ENCODE data around the gene NINJ1.

The NINJ1 gene, protein sequence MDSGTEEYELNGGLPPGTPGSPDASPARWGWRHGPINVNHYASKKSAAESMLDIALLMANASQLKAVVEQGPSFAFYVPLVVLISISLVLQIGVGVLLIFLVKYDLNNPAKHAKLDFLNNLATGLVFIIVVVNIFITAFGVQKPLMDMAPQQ

DNA sequence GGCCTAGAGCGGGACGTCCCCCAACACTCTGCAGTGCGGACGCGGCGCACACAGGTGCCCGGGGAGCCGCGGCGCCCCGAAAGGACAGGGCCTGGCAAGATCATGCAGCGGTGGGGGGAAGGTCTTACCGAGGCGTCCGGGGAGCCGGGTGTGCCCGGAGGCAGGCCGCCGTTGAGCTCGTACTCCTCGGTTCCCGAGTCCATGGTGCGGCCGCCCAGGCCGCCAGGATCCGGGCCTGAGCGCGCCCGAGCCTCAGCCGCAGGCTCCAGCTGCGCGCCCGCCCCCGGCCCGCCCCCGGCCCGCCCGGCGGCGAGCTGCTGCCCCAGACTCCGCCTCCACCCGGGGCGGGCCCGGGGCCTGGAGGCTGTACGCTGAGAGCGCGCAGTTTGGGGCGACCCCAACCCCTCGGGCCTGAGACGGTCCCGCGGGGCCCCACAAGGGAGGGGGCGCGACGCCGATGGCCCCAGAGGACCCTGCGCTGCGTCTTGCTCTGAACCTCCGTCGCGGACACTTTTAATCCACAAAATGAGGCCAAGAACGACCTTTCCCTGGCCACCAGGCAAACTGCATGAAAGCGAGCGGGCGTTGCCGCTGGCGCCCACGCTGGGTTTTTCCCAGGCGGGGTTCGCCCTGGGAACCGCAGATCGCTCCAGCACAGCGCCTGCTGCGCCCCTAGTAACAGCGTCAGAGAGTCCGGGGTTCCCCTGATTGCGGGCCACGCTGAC, at the start of gene NINJ1:
NINJ1 (minus strand) TSS at position 237 of the 725 bp plus-strand sequence; CDS start at position 203, 34 bp downstream.
- peak within 1 kb of the TSS; percentile 87 for H3K9ac ChIP-seq (ENCODE audit: low read length)
- H3K4me1 ChIP-seq (ENCODE audit: control insufficient read depth, insufficient read depth, low read length): peaks cover 37% of the 10 kb centered on the region
- no peaks in the 10 kb centered on the region for H3K36me3 ChIP-seq (ENCODE audit: control insufficient read depth, insufficient read depth, low read length)
- peak within 1 kb of the TSS; percentile 36 for H3K4me3 ChIP-seq (ENCODE audit: low read length)
- H3K9me3 ChIP-seq (ENCODE audit: control insufficient read depth, low read length): no peaks in the 10 kb centered on the region
- peaks cover 5% of the 10 kb centered on the region for H3K27me3 ChIP-seq (ENCODE audit: control insufficient read depth, insufficient read depth, low read length)

DNA sequence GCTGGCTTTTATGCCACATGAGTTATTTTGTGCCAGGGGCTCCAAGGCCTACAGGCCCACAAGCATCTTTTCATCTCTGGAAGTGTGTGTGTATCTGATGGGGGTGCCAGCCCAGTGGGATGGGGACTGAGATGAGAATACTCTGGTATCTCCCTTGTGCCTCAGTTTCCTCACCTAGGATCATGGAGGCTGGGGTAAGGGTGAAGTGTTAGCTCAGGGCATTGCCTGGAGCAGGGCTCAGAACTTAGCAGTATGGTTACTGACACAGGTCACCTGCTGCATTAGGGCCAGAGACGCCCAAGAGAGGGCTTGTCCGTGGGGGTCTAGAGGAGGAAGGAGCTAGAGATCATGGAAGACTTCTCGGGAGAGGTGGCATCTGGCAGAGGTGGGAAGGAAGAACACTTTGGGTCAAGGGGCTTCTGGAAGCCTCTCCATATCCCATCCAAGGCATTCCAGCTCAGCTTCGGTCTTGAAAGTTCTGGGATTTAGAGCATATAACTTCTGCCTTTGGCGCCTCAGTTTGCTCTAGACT, 49.1 kb upstream of the NINJ1 start:
- Histone ChIP-seq H3K4me1 (ENCODE audit: control insufficient read depth, insufficient read depth, low read length) (peaks cover 39% of the 10 kb centered on the region), H3K27me3 (ENCODE audit: control insufficient read depth, insufficient read depth, low read length) (peaks cover 60% of the 10 kb centered on the region), H3K9me3 (ENCODE audit: control insufficient read depth, low read length) (no peaks in the 10 kb centered on the region), H3K9ac (ENCODE audit: low read length) (no peak overlapping the region), H3K4me3 (ENCODE audit: low read length) (no peak overlapping the region), H3K36me3 (ENCODE audit: control insufficient read depth, insufficient read depth, low read length) (no peaks in the 10 kb centered on the region)

- Histone ChIP-seq H3K36me3 (ENCODE audit: control insufficient read depth, insufficient read depth, low read length) (no peaks in the 10 kb centered on the region), H3K9ac (ENCODE audit: low read length) (no peak overlapping the region), H3K27me3 (ENCODE audit: control insufficient read depth, insufficient read depth, low read length) (peaks cover 59% of the 10 kb centered on the region), H3K4me1 (ENCODE audit: control insufficient read depth, insufficient read depth, low read length) (peaks cover 33% of the 10 kb centered on the region), H3K9me3 (ENCODE audit: control insufficient read depth, low read length) (no peaks in the 10 kb centered on the region), H3K4me3 (ENCODE audit: low read length) (no peak overlapping the region)
These were observed 48.5 kb upstream of the NINJ1 start for GRCh38 chr9:93182572-93182971.

GRCh38 chr9:93181672-93182435, 47.8 kb upstream of the NINJ1 start:
- peaks cover 26% of the 10 kb centered on the region for H3K4me1 ChIP-seq (ENCODE audit: control insufficient read depth, insufficient read depth, low read length)
- peaks cover 53% of the 10 kb centered on the region for H3K27me3 ChIP-seq (ENCODE audit: control insufficient read depth, insufficient read depth, low read length)
- H3K36me3 ChIP-seq (ENCODE audit: control insufficient read depth, insufficient read depth, low read length): no peaks in the 10 kb centered on the region
- no peaks in the 10 kb centered on the region for H3K9me3 ChIP-seq (ENCODE audit: control insufficient read depth, low read length)
- H3K9ac ChIP-seq (ENCODE audit: low read length): no peak overlapping the region
- no peak overlapping the region for H3K4me3 ChIP-seq (ENCODE audit: low read length)

GRCh38 chr9:93180938-93181337, 46.9 kb upstream of the NINJ1 start:
- H3K27me3 ChIP-seq (ENCODE audit: control insufficient read depth, insufficient read depth, low read length): peaks cover 44% of the 10 kb centered on the region
- no peak overlapping the region for H3K4me3 ChIP-seq (ENCODE audit: low read length)
- H3K9me3 ChIP-seq (ENCODE audit: control insufficient read depth, low read length): no peaks in the 10 kb centered on the region
- H3K4me1 ChIP-seq (ENCODE audit: control insufficient read depth, insufficient read depth, low read length): peaks cover 20% of the 10 kb centered on the region
- H3K9ac ChIP-seq (ENCODE audit: low read length): no peak overlapping the region
- no peaks in the 10 kb centered on the region for H3K36me3 ChIP-seq (ENCODE audit: control insufficient read depth, insufficient read depth, low read length)

DNA sequence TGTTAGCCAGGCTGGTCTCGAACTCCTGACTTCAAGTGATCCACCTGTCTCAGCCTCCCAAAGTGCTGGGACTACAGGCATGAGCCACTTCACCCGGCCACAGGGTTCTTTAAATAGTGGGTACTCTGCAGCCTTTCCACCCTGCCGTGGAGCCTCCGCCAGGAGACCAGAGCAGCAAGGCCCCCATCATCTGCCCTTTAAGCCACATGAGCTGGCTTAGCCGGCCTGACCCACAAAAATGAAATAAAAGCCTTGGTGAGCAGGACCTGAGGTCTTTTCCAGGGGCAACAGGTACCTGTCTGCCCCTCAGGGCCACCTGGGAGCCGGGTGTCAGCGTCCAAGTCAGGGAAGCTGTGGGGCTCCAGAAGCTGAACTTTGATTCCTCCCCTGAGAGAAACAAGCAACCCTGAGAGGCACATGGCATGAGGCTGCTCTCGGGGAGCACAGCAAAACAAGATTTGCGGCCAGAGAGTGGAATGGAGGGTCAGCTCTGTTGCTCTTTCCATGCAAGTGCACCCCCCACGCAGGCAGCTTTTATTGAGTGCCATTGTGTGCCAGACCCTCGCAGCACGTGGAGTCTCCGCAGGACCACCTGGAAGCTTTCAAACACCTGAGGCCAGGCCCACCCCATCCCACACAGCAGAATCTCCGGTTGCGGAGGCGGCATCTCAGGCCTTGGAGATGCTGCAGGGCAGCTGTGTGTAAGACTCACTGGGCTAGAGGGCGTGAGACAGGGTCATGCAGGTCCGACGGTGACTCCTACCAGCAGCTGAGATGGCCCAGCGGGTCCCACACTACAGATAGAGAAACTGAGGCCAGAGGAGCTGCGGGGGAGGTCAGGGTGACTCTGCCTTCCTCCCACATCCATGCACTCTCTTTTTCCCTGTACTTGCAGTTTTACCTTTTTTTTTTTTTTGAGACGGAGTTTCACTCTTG, 45.1 kb upstream of the NINJ1 start:
- Histone ChIP-seq H3K9ac (ENCODE audit: low read length) (no peak overlapping the region), H3K27me3 (ENCODE audit: control insufficient read depth, insufficient read depth, low read length) (peaks cover 32% of the 10 kb centered on the region), H3K9me3 (ENCODE audit: control insufficient read depth, low read length) (no peaks in the 10 kb centered on the region), H3K4me3 (ENCODE audit: low read length) (no peak overlapping the region), H3K36me3 (ENCODE audit: control insufficient read depth, insufficient read depth, low read length) (no peaks in the 10 kb centered on the region), H3K4me1 (ENCODE audit: control insufficient read depth, insufficient read depth, low read length) (peaks cover 20% of the 10 kb centered on the region)

GRCh38 chr9:93177676-93178075, 43.6 kb upstream of the NINJ1 start:
- no peak overlapping the region for H3K9ac ChIP-seq (ENCODE audit: low read length)
- peaks cover 20% of the 10 kb centered on the region for H3K27me3 ChIP-seq (ENCODE audit: control insufficient read depth, insufficient read depth, low read length)
- H3K4me3 ChIP-seq (ENCODE audit: low read length): no peak overlapping the region
- H3K9me3 ChIP-seq (ENCODE audit: control insufficient read depth, low read length): no peaks in the 10 kb centered on the region
- no peaks in the 10 kb centered on the region for H3K36me3 ChIP-seq (ENCODE audit: control insufficient read depth, insufficient read depth, low read length)
- peaks cover 13% of the 10 kb centered on the region for H3K4me1 ChIP-seq (ENCODE audit: control insufficient read depth, insufficient read depth, low read length)

- Histone ChIP-seq H3K27me3 (ENCODE audit: control insufficient read depth, insufficient read depth, low read length) (no peaks in the 10 kb centered on the region), H3K4me1 (ENCODE audit: control insufficient read depth, insufficient read depth, low read length) (peaks cover 5% of the 10 kb centered on the region), H3K36me3 (ENCODE audit: control insufficient read depth, insufficient read depth, low read length) (no peaks in the 10 kb centered on the region), H3K4me3 (ENCODE audit: low read length) (no peak overlapping the region), H3K9me3 (ENCODE audit: control insufficient read depth, low read length) (no peaks in the 10 kb centered on the region), H3K9ac (ENCODE audit: low read length) (no peak overlapping the region)
These were observed 40.9 kb upstream of the NINJ1 start for GRCh38 chr9:93174976-93175375.

- no peak overlapping the region for H3K4me3 ChIP-seq (ENCODE audit: low read length)
- peaks cover 5% of the 10 kb centered on the region for H3K4me1 ChIP-seq (ENCODE audit: control insufficient read depth, insufficient read depth, low read length)
- H3K9ac ChIP-seq (ENCODE audit: low read length): no peak overlapping the region
- peaks cover 3% of the 10 kb centered on the region for H3K27me3 ChIP-seq (ENCODE audit: control insufficient read depth, insufficient read depth, low read length)
- H3K36me3 ChIP-seq (ENCODE audit: control insufficient read depth, insufficient read depth, low read length): no peaks in the 10 kb centered on the region
- no peaks in the 10 kb centered on the region for H3K9me3 ChIP-seq (ENCODE audit: control insufficient read depth, low read length)
These were observed 39.5 kb upstream of the NINJ1 start for GRCh38 chr9:93173365-93174051.

- no peaks in the 10 kb centered on the region for H3K9me3 ChIP-seq (ENCODE audit: control insufficient read depth, low read length)
- peaks cover 5% of the 10 kb centered on the region for H3K4me1 ChIP-seq (ENCODE audit: control insufficient read depth, insufficient read depth, low read length)
- H3K9ac ChIP-seq (ENCODE audit: low read length): no peak overlapping the region
- H3K27me3 ChIP-seq (ENCODE audit: control insufficient read depth, insufficient read depth, low read length): peaks cover 3% of the 10 kb centered on the region
- H3K4me3 ChIP-seq (ENCODE audit: low read length): no peak overlapping the region
- no peaks in the 10 kb centered on the region for H3K36me3 ChIP-seq (ENCODE audit: control insufficient read depth, insufficient read depth, low read length)
These were observed 38.8 kb upstream of the NINJ1 start for GRCh38 chr9:93172666-93173364.

Data from mucosa of stomach (tissue), 1 donor.